Parathyroid adenoma (tissue), 2 donors: ENCODE results near the gene POLN.

Source experiments
- H2AFZ ChIP-seq: fragments of 300-600 bp; sonication (generic); one replicate; pipeline ENCODE4 v1.7.0; 2017; ENCODE audit warnings: antibody characterized with exemption, mild to moderate bottlenecking
- H3K27ac ChIP-seq: fragments of 300-600 bp; sonication (generic); one replicate; pipeline ENCODE4 v1.7.0; 2017
- H3K27me3 ChIP-seq: fragments of 300-600 bp; sonication (generic); one replicate; pipeline ENCODE4 v1.7.0; 2017; ENCODE audit warnings: low read length; ENCODE audit not compliant: control insufficient read depth, insufficient read depth
- H3K36me3 ChIP-seq: fragments of 300-600 bp; sonication (generic); one replicate; pipeline ENCODE4 v1.7.0; 2017; ENCODE audit warnings: low read length; ENCODE audit not compliant: control insufficient read depth, insufficient read depth
- H3K4me1 ChIP-seq: fragments of 300-600 bp; sonication (generic); one replicate; pipeline ENCODE4 v1.7.0; 2017; ENCODE audit warnings: control low read depth
- H3K4me2 ChIP-seq: fragments of 300-600 bp; sonication (generic); one replicate; pipeline ENCODE4 v1.7.0; 2017; ENCODE audit warnings: low read length
- H3K4me3 ChIP-seq: fragments of 300-600 bp; sonication (generic); one replicate; pipeline ENCODE4 v1.7.0; 2017; ENCODE audit warnings: low read depth, low read length
- H3K79me2 ChIP-seq: fragments of 300-600 bp; sonication (generic); one replicate; pipeline ENCODE4 v1.7.0; 2017; ENCODE audit warnings: control low read depth
- H3K9ac ChIP-seq: fragments of 300-600 bp; sonication (generic); one replicate; pipeline ENCODE4 v1.7.0; 2017; ENCODE audit warnings: mild to moderate bottlenecking
- H3K9me3 ChIP-seq: fragments of 300-600 bp; sonication (generic); one replicate; pipeline ENCODE4 v1.7.0; 2017; ENCODE audit warnings: low read length; ENCODE audit not compliant: control insufficient read depth
- CTCF ChIP-seq: fragments of 300-600 bp; sonication (generic); IDR thresholded peaks from one replicate; pipeline ENCODE4 v1.7.0; 2017; ENCODE audit warnings: antibody characterized with exemption, mild to moderate bottlenecking
- donor health status: primary hyperparathyroidism.

POLN gene

GRCh38 chr4:2071252-2071911, 170.5 kb downstream of the POLN start:
- Histone ChIP-seq H3K4me1 (no peaks in the 10 kb centered on the region), H3K9ac (no peak overlapping the region), H3K4me2 (no peak overlapping the region), H3K27me3 (no peaks in the 10 kb centered on the region), H2AFZ (no peak overlapping the region), H3K27ac (no peak overlapping the region), H3K36me3 (no peaks in the 10 kb centered on the region), H3K9me3 (no peaks in the 10 kb centered on the region), H3K4me3 (no peak overlapping the region), H3K79me2 (no peaks in the 10 kb centered on the region)
- no peak for TF ChIP-seq CTCF

GRCh38 chr4:2070421-2071251, 171.3 kb downstream of the POLN start:
- Histone ChIP-seq H3K4me3 (no peak overlapping the region), H3K4me1 (no peaks in the 10 kb centered on the region), H3K9me3 (no peaks in the 10 kb centered on the region), H3K27me3 (no peaks in the 10 kb centered on the region), H3K27ac (no peak overlapping the region), H3K79me2 (no peaks in the 10 kb centered on the region), H3K4me2 (no peak overlapping the region), H3K9ac (no peak overlapping the region), H3K36me3 (no peaks in the 10 kb centered on the region), H2AFZ (no peak overlapping the region)
- TF ChIP-seq CTCF, result no peak

GRCh38 chr4:2069986-2070385, 171.9 kb downstream of the POLN start:
- no peaks in the 10 kb centered on the region for H3K27me3 ChIP-seq
- no peak overlapping the region for H3K4me3 ChIP-seq
- no peaks in the 10 kb centered on the region for H3K36me3 ChIP-seq
- no peak overlapping the region for H2AFZ ChIP-seq
- H3K9ac ChIP-seq, result no peak overlapping the region
- H3K4me1 ChIP-seq, result no peaks in the 10 kb centered on the region
- H3K9me3 ChIP-seq, result no peaks in the 10 kb centered on the region
- H3K27ac ChIP-seq, result no peak overlapping the region
- H3K4me2 ChIP-seq, result no peak overlapping the region
- H3K79me2 ChIP-seq, result no peaks in the 10 kb centered on the region
- no peak for TF ChIP-seq CTCF

GRCh38 chr4:2069161-2069971, 172.6 kb downstream of the POLN start:
- no peaks in the 10 kb centered on the region for H3K4me1 ChIP-seq
- TF ChIP-seq CTCF, result no peak
- no peak overlapping the region for H2AFZ ChIP-seq
- no peaks in the 10 kb centered on the region for H3K79me2 ChIP-seq
- no peaks in the 10 kb centered on the region for H3K9me3 ChIP-seq
- H3K27me3 ChIP-seq, result no peaks in the 10 kb centered on the region
- H3K4me2 ChIP-seq, result no peak overlapping the region
- no peak overlapping the region for H3K9ac ChIP-seq
- H3K4me3 ChIP-seq, result no peak overlapping the region
- no peaks in the 10 kb centered on the region for H3K36me3 ChIP-seq
- no peak overlapping the region for H3K27ac ChIP-seq
